Measurements from ENCODE around the gene MBNL3.

DNA sequence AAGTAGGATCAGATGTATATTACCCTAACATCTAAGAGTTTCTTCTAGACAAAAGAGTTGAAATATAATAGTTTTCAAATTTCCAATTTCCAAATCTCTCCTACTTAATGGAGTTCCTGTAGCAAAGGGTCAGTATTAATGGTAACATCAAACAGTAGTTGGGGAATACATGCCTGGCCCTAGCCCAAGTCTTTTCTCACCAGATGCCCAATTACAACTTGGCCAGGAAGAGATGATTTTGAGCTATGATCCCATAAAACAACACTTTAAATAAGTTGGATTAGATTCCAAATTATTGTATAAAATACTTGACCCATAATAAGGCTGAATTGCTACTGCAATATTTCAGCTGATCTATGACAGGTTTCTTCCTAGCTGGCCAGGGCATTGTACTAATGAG is 59.9 kb downstream of the MBNL3 start:
- TF ChIP-seq EZH2 (IDR thresholded peaks at IDR 0.05) (no peak), POLR2AphosphoS5 (IDR thresholded peaks at IDR 0.05; ENCODE audit: borderline replicate concordance, low read depth, low read length) (no peak)
